CD4-positive, alpha-beta T cell treated with Interleukin-6 at 100 ng/mL for 8 hours (primary cell): ENCODE measurements around the gene CLEC12A.

Experiments used
- DNase-seq: peaks from one replicate; pipeline ENCODE4 v3.0.0-alpha.2; 2020; ENCODE audit warnings: mixed read lengths, low spot score

The CLEC12A gene

GRCh38 chr12:10033783-10034545, 62.8 kb downstream of the CLEC12A start:
- no peak for DNase-seq
